SK-N-SH treated with all-trans-retinoic acid at 6 μM for 48 hours (cell line): ENCODE results near the gene RHBDF2.

Source experiments
- ATAC-seq: fragments of 200-7000 bp; cut with Tn5 transposase; 3 replicates; pipeline ENCODE4 v1.9.1; 2020; ENCODE audit warnings: mild to moderate bottlenecking, moderate library complexity
- BACH2 ChIP-seq: fragments of 250-450 bp; sonication (Bioruptor Pico); IDR thresholded peaks from 2 replicates; pipeline ENCODE4 v1.9.0; 2021; ENCODE audit warnings: mild to moderate bottlenecking, borderline replicate concordance
- CSDC2 ChIP-seq: fragments of 250-450 bp; sonication (Bioruptor Pico); IDR thresholded peaks from 2 replicates; pipeline ENCODE4 v1.5.0; 2020; ENCODE audit warnings: mild to moderate bottlenecking, moderate library complexity
- ISL1 ChIP-seq: fragments of 250-450 bp; sonication (Bioruptor Pico); IDR thresholded peaks from 2 replicates; pipeline ENCODE4 v2.1.2; 2022; ENCODE audit warnings: mild to moderate bottlenecking, moderate library complexity
- OSR1 ChIP-seq: fragments of 250-450 bp; sonication (Bioruptor Pico); IDR thresholded peaks from 2 replicates; pipeline ENCODE4 v1.8.0; 2022; ENCODE audit warnings: moderate library complexity, mild to moderate bottlenecking, inconsistent platforms
- PPARA ChIP-seq: fragments of 250-450 bp; sonication (Bioruptor Pico); IDR thresholded peaks from 2 replicates; pipeline ENCODE4 v1.5.0; 2020; ENCODE audit warnings: mild to moderate bottlenecking, borderline replicate concordance
- RARB ChIP-seq: fragments of 250-450 bp; sonication (Bioruptor Pico); IDR thresholded peaks from 2 replicates; pipeline ENCODE4 v1.8.0; 2021; ENCODE audit warnings: mild to moderate bottlenecking, moderate library complexity
- SNAI2 ChIP-seq: fragments of 250-450 bp; sonication (Bioruptor Pico); IDR thresholded peaks from 2 replicates; pipeline ENCODE4 v1.5.0; 2020; ENCODE audit warnings: mild to moderate bottlenecking, moderate library complexity
- ZC3H10 ChIP-seq: fragments of 250-450 bp; sonication (Bioruptor Pico); IDR thresholded peaks from 2 replicates; pipeline ENCODE4 v1.5.1; 2021; ENCODE audit warnings: mild to moderate bottlenecking, moderate library complexity
- ZFP3 ChIP-seq: fragments of 250-450 bp; sonication (Bioruptor Pico); IDR thresholded peaks from 2 replicates; pipeline ENCODE4 v1.5.0; 2020; ENCODE audit warnings: mild to moderate bottlenecking, moderate library complexity
- ZFP30 ChIP-seq: fragments of 450-650 bp; formaldehyde crosslinking; IDR thresholded peaks from 2 replicates; pipeline ENCODE4 v1.5.0; 2022; ENCODE audit warnings: mild to moderate bottlenecking, moderate library complexity
- TF ChIP-seq, protein P1 (sequence below): fragments of 250-450 bp; sonication (Bioruptor Pico); IDR thresholded peaks from 2 replicates; pipeline ENCODE4 v1.8.0; 2020; ENCODE audit warnings: mild to moderate bottlenecking, moderate library complexity, borderline replicate concordance
- TF ChIP-seq, protein P2 (sequence below): fragments of 250-450 bp; sonication (Bioruptor Pico); IDR thresholded peaks from 2 replicates; pipeline ENCODE4 v1.5.0; 2020; ENCODE audit warnings: mild to moderate bottlenecking, moderate library complexity
- TF ChIP-seq, protein P3 (sequence below): fragments of 250-450 bp; sonication (Bioruptor Pico); IDR thresholded peaks from 2 replicates; pipeline ENCODE4 v1.5.1; 2020; ENCODE audit warnings: low read depth, mild to moderate bottlenecking, moderate library complexity
- TF ChIP-seq, protein P4 (sequence below): fragments of 250-450 bp; sonication (Bioruptor Pico); IDR thresholded peaks from 2 replicates; pipeline ENCODE4 v1.8.0; 2021; ENCODE audit warnings: low read depth, mild to moderate bottlenecking, moderate library complexity, borderline replicate concordance
- TF ChIP-seq, protein P5 (sequence below): fragments of 250-450 bp; sonication (Bioruptor Pico); IDR thresholded peaks from 2 replicates; pipeline ENCODE4 v1.5.1; 2021; ENCODE audit warnings: mild to moderate bottlenecking, moderate library complexity

The RHBDF2 gene

DNA sequence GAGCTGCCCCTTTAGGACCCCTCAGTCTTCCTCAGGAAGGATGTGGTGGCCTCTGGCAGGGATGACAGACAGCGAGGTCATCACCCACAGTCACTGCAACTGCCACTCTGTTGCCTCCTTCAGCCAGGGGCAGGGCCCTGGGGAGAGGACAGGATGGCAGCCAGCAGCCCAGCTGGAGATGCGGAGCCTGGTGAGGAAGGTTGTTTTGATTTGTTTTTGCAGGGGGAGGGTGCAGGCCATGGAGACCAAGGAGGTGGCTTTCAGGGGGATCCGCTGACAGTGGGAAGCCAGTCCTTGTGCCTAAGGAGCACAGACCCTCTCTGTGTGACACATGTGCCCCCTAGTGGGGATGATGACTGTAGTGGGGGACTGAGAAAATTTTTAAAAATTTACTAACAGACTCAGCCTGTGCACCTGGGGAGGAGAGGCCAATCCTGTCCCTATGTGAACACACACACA is 46.0 kb upstream of the RHBDF2 start:
- ATAC-seq: peak; percentile 67
- no peak for TF ChIP-seq BACH2 (CRISPR knock-in tag)
- TF ChIP-seq RARB: no peak
- TF ChIP-seq, protein P1, sequence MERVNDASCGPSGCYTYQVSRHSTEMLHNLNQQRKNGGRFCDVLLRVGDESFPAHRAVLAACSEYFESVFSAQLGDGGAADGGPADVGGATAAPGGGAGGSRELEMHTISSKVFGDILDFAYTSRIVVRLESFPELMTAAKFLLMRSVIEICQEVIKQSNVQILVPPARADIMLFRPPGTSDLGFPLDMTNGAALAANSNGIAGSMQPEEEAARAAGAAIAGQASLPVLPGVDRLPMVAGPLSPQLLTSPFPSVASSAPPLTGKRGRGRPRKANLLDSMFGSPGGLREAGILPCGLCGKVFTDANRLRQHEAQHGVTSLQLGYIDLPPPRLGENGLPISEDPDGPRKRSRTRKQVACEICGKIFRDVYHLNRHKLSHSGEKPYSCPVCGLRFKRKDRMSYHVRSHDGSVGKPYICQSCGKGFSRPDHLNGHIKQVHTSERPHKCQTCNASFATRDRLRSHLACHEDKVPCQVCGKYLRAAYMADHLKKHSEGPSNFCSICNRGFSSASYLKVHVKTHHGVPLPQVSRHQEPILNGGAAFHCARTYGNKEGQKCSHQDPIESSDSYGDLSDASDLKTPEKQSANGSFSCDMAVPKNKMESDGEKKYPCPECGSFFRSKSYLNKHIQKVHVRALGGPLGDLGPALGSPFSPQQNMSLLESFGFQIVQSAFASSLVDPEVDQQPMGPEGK: no peak
- TF ChIP-seq, protein P2, sequence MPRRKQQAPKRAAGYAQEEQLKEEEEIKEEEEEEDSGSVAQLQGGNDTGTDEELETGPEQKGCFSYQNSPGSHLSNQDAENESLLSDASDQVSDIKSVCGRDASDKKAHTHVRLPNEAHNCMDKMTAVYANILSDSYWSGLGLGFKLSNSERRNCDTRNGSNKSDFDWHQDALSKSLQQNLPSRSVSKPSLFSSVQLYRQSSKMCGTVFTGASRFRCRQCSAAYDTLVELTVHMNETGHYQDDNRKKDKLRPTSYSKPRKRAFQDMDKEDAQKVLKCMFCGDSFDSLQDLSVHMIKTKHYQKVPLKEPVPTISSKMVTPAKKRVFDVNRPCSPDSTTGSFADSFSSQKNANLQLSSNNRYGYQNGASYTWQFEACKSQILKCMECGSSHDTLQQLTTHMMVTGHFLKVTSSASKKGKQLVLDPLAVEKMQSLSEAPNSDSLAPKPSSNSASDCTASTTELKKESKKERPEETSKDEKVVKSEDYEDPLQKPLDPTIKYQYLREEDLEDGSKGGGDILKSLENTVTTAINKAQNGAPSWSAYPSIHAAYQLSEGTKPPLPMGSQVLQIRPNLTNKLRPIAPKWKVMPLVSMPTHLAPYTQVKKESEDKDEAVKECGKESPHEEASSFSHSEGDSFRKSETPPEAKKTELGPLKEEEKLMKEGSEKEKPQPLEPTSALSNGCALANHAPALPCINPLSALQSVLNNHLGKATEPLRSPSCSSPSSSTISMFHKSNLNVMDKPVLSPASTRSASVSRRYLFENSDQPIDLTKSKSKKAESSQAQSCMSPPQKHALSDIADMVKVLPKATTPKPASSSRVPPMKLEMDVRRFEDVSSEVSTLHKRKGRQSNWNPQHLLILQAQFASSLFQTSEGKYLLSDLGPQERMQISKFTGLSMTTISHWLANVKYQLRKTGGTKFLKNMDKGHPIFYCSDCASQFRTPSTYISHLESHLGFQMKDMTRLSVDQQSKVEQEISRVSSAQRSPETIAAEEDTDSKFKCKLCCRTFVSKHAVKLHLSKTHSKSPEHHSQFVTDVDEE (CRISPR knock-in tag): peak; percentile 41; the same call in 1 of the 2 replicates
- no peak for TF ChIP-seq ISL1 (CRISPR knock-in tag)
- TF ChIP-seq ZFP3 (CRISPR knock-in tag): no peak
- TF ChIP-seq, protein P3, sequence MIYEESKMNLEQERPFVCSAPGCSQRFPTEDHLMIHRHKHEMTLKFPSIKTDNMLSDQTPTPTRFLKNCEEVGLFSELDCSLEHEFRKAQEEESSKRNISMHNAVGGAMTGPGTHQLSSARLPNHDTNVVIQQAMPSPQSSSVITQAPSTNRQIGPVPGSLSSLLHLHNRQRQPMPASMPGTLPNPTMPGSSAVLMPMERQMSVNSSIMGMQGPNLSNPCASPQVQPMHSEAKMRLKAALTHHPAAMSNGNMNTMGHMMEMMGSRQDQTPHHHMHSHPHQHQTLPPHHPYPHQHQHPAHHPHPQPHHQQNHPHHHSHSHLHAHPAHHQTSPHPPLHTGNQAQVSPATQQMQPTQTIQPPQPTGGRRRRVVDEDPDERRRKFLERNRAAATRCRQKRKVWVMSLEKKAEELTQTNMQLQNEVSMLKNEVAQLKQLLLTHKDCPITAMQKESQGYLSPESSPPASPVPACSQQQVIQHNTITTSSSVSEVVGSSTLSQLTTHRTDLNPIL: no peak
- no peak for TF ChIP-seq OSR1 (CRISPR knock-in tag)
- TF ChIP-seq, all 23 proteins: peak for 1

DNA sequence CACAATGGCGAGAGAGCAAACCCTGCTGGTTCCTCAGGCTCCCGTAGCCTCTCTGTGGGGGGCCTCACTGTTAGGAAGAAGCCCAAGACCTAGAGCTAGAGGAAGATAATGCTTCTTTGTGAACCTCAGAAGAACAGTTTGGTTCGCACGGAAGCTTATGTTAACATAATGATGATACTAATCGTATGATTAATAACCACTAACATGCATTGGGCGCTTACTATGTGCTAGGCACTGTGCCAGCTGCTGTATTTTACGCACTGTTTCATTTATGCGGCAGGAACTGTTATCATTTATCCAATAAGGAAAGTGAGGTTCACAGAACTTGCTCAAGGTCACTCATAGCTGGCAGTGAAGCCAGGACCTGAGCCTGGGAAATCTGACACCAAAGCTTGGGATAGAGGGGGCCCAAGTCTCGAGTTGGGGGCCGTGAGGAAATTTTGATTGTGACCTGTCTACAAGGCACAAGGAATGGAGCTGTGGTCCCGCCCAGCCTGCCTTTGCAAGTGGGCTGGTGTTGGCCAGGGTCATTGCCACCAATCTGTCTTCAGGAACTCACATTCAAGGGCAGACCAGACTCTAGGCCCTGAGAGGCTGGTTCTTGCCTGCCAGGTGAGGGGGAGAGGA is 45.4 kb upstream of the RHBDF2 start:
- peak; percentile 42; the same call in 1 of the 2 replicates for TF ChIP-seq ZFP3 (CRISPR knock-in tag)
- TF ChIP-seq RARB: no peak
- TF ChIP-seq CSDC2 (CRISPR knock-in tag): no peak

DNA sequence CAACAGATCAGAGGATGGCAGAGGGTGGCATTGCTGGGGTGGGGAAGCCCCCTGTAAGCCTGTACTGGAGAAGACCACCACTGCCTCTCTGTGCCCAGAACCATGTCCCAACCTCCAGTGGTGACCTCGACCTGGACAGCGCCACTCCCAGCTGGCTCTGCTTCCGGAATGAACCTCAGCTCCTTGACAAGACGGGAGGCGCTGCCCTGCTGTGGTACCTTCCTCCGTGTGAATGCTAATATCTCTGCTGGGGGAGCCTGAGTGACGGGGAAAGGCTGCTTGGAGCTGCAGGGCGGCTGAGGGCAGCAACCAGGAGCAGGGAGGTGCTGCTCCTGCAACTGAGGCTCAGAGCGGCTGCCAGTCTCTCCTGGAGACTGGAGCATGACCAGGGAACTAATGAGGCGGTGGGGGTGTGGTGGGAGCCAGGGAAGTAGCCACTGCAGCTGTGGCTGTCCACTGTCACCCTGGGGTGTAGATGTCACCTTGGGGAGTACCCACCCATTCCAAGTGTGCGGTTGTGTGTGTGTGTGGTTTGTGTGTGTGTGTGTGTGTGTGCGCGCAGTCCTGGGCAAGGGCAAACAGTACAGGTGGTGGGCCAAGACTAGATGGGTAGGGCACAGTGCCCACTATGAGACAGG is 44.8 kb upstream of the RHBDF2 start:
- no peak for ATAC-seq
- TF ChIP-seq, protein P4, sequence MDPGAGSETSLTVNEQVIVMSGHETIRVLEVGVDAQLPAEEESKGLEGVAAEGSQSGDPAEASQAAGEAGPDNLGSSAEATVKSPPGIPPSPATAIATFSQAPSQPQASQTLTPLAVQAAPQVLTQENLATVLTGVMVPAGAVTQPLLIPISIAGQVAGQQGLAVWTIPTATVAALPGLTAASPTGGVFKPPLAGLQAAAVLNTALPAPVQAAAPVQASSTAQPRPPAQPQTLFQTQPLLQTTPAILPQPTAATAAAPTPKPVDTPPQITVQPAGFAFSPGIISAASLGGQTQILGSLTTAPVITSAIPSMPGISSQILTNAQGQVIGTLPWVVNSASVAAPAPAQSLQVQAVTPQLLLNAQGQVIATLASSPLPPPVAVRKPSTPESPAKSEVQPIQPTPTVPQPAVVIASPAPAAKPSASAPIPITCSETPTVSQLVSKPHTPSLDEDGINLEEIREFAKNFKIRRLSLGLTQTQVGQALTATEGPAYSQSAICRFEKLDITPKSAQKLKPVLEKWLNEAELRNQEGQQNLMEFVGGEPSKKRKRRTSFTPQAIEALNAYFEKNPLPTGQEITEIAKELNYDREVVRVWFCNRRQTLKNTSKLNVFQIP: no peak
- TF ChIP-seq SNAI2 (CRISPR knock-in tag) (no peak), ZFP30 (no peak), ZC3H10 (CRISPR knock-in tag) (no peak), ZFP3 (CRISPR knock-in tag) (no peak), PPARA (CRISPR knock-in tag) (no peak)
- TF ChIP-seq, protein P3: no peak
- TF ChIP-seq, protein P5, sequence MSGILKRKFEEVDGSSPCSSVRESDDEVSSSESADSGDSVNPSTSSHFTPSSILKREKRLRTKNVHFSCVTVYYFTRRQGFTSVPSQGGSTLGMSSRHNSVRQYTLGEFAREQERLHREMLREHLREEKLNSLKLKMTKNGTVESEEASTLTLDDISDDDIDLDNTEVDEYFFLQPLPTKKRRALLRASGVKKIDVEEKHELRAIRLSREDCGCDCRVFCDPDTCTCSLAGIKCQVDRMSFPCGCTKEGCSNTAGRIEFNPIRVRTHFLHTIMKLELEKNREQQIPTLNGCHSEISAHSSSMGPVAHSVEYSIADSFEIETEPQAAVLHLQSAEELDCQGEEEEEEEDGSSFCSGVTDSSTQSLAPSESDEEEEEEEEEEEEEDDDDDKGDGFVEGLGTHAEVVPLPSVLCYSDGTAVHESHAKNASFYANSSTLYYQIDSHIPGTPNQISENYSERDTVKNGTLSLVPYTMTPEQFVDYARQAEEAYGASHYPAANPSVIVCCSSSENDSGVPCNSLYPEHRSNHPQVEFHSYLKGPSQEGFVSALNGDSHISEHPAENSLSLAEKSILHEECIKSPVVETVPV (CRISPR knock-in tag): no peak
- TF ChIP-seq, all 23 proteins: peak for 0

More for the DNA sequence above, 45.4 kb upstream of the RHBDF2 start:
- ATAC-seq: peak; percentile 13
